Osteocyte (in vitro differentiated cells): ENCODE results near the gene TUBGCP6. TPM values are rescaled to one million over a fixed set of nuclear protein-coding genes. Genes with fewer than 3 reads are reported as not detected.

Source experiments
- DNase-seq: peaks from one replicate; pipeline ENCODE4 v3.0.0; 2021; ENCODE audit warnings: mixed read lengths; ENCODE audit not compliant: unreplicated experiment; ENCODE audit errors: extremely low spot score
- H3K27ac Mint-ChIP-seq: one replicate; pipeline ENCODE4 v1.8.0; 2021; ENCODE audit warnings: mild to moderate bottlenecking, mixed read lengths; ENCODE audit not compliant: unreplicated experiment
- H3K27me3 Mint-ChIP-seq: one replicate; pipeline ENCODE4 v1.8.0; 2021; ENCODE audit warnings: mixed read lengths; ENCODE audit not compliant: unreplicated experiment
- H3K36me3 Mint-ChIP-seq: one replicate; pipeline ENCODE4 v1.8.0; 2021; ENCODE audit warnings: mixed read lengths; ENCODE audit not compliant: unreplicated experiment
- H3K4me1 Mint-ChIP-seq: one replicate; pipeline ENCODE4 v1.8.0; 2021; ENCODE audit warnings: mixed read lengths; ENCODE audit not compliant: unreplicated experiment
- H3K4me3 Mint-ChIP-seq: one replicate; pipeline ENCODE4 v1.8.0; 2021; ENCODE audit warnings: mild to moderate bottlenecking, moderate library complexity, mixed read lengths; ENCODE audit not compliant: unreplicated experiment
- H3K9me3 Mint-ChIP-seq: one replicate; pipeline ENCODE4 v1.8.0; 2021; ENCODE audit warnings: mixed read lengths; ENCODE audit not compliant: unreplicated experiment
- CTCF ChIP-seq: fragments of 200-600 bp; sonication (generic); IDR thresholded peaks from 2 replicates; pipeline ENCODE4 v1.5.0; 2021; ENCODE audit warnings: antibody characterized with exemption, mild to moderate bottlenecking, moderate library complexity
- total RNA-seq: library from RNA; stranded (reverse); gene quantifications from 2 replicates; pipeline ENCODE4 v1.2.1, GENCODE V29; 2021

TUBGCP6 gene
- total RNA-seq, 1 donor from 2014 or later: 55.7 TPM

- DNase-seq: no peak
- no peak for TF ChIP-seq CTCF
- no peak overlapping the region for H3K27ac Mint-ChIP-seq
- H3K27me3 Mint-ChIP-seq: no peaks in the 10 kb centered on the region
- peaks cover 29% of the 10 kb centered on the region for H3K36me3 Mint-ChIP-seq
- no peaks in the 10 kb centered on the region for H3K9me3 Mint-ChIP-seq
- H3K4me3 Mint-ChIP-seq: no peak overlapping the region
- peaks cover 4% of the 10 kb centered on the region for H3K4me1 Mint-ChIP-seq
These were observed 35.6 kb downstream of the TUBGCP6 start for GRCh38 chr22:50208939-50209892.

DNA sequence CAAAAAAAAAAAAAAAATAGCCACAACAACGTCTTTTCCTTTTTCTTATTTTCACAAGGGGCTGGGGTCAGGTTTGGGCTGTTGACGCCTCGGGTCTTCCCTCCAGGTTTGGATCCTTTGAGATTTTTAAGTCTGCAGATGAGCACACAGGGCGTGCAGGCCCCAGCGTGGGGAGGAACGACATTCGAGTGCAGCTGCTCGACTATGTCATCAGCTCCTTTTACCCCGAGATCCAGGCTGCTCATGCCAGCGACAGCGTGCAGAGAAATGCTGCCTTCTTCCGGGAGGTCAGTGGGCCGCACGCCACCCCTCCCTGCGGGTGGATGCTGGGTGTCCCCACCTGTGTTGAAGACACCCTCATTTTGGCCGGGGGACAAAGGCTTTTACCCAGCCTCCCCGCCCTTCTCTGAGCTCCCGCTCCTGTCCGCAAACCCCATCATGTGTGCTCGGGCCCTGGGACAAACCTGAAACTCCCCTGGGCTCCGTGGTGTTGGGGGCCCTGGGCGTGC, 36.3 kb downstream of the TUBGCP6 start:
- H3K9me3 Mint-ChIP-seq: no peaks in the 10 kb centered on the region
- H3K27me3 Mint-ChIP-seq: no peaks in the 10 kb centered on the region
- peaks cover 28% of the 10 kb centered on the region for H3K36me3 Mint-ChIP-seq
- H3K27ac Mint-ChIP-seq: no peak overlapping the region
- H3K4me3 Mint-ChIP-seq: no peak overlapping the region
- no peak for DNase-seq
- TF ChIP-seq CTCF: no peak
- peaks cover 4% of the 10 kb centered on the region for H3K4me1 Mint-ChIP-seq

DNA sequence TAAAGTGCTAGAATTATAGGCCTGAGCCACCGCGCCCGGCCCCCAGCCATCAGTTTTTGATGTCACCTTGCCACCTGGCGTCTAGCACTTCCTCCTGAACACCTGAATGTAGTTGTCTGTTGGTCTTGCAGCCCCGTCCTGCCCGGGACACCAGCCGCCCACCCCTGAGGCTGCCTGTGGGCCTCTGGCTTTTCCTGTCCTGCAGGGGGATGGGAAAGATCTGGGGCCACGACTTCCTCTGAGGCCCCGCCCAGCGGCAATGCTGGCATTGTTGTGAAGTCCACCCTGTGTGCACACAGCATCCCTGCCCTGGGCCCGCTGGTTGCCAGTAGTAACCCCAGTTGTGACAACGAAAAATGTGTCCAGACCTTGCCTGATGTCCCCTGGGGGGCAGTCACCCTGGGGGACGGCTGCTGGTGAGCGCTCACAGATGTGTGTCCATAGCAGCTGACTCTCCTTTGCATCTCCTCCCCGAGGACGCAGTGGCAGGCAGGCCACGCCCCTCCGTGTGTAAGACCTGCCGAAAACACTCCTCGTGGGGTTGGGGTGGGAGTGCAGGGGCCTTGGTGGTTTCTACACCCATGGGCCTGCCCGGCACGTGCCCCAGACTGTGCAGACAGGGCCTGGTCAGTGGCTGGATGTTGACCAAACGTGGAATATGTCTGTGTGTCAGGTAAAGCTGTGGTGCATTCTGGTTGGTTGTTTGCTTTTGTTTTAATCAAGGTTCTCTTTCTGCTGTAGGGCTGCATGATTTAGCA, 37.3 kb downstream of the TUBGCP6 start:
- Mint-ChIP-seq H3K27ac (no peak overlapping the region), H3K4me1 (peaks cover 6% of the 10 kb centered on the region), H3K9me3 (no peaks in the 10 kb centered on the region), H3K4me3 (no peak overlapping the region), H3K36me3 (peaks cover 23% of the 10 kb centered on the region), H3K27me3 (no peaks in the 10 kb centered on the region)
- DNase-seq: no peak
- no peak for TF ChIP-seq CTCF

DNA sequence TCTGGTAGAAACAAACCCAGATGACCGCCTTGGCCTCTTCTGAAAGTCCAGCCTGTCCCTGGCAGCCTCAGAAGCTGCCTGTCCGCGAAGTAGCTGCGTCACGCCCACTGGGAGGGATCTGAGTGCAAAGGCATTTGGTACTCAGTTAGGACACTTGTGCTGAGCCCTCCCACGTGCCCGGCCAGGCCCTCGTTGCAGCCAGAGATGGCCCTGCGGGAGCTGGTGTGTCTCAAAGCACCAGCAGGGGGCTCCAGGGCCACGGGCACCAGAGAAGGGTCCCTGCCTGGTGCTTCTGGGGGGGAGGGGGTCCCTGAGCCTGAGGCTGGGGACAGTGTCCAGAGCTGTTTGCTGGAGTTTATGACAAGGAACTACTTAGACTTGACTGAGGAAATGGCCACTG, 38.2 kb downstream of the TUBGCP6 start:
- no peak overlapping the region for H3K27ac Mint-ChIP-seq
- H3K4me1 Mint-ChIP-seq: peaks cover 14% of the 10 kb centered on the region
- DNase-seq: no peak
- peak; percentile 51 for TF ChIP-seq CTCF
- H3K9me3 Mint-ChIP-seq: no peaks in the 10 kb centered on the region
- peaks cover 17% of the 10 kb centered on the region for H3K36me3 Mint-ChIP-seq
- no peaks in the 10 kb centered on the region for H3K27me3 Mint-ChIP-seq
- no peak overlapping the region for H3K4me3 Mint-ChIP-seq
